ENCODE measurements around the gene GHSR.

GRCh38 chr3:172402892-172403643 is 45.2 kb downstream of the GHSR start:
- TF ChIP-seq CTCF (optimal IDR thresholded peaks at IDR 0.05 in 1 of 3, IDR thresholded peaks at IDR 0.05 in 1 of 3, conservative IDR thresholded peaks at IDR 0.05 in 1 of 3; ENCODE audit: extremely low read depth in 1 of 3, insufficient read depth in 2 of 3, low read length in 3 of 3) (no peak), EZH2 (IDR thresholded peaks at IDR 0.05; ENCODE audit: low read length) (no peak)

Data from keratinocyte (primary cell).